Activated CD8-positive, alpha-beta T cell treated with anti-CD3 and anti-CD28 coated beads for 36 hours (primary cell): ENCODE results near the gene SLC35B2. TPM values are rescaled to one million over a fixed set of nuclear protein-coding genes. Genes with fewer than 3 reads are reported as not detected.

Experiments
- ATAC-seq: fragments of 200-7000 bp; cut with Tn5 transposase; one replicate; pipeline ENCODE4 v1.10.0; 2021; ENCODE audit warnings: mild to moderate bottlenecking, moderate library complexity
- CTCF ChIA-PET: fragments of 350-600 bp; sonication (Branson Sonifier 250); formaldehyde crosslinking; loops from one replicate; lab custom pipeline; 2021; ENCODE audit warnings: antibody characterized with exemption; lab: Charles Lee
- POLR2A ChIA-PET: fragments of 350-600 bp; sonication (Branson Sonifier 250); formaldehyde crosslinking; loops from one replicate; lab custom pipeline; 2021; ENCODE audit warnings: antibody characterized with exemption; lab: Charles Lee
- DNase-seq: peaks from one replicate; pipeline ENCODE4 v3.0.0-alpha.2; 2020
- H3K27ac Mint-ChIP-seq: one replicate; pipeline ENCODE4 v1.8.0; 2021; ENCODE audit warnings: mild to moderate bottlenecking, mixed read lengths
- H3K27me3 Mint-ChIP-seq: one replicate; pipeline ENCODE4 v1.8.0; 2021; ENCODE audit warnings: mixed read lengths
- H3K36me3 Mint-ChIP-seq: one replicate; pipeline ENCODE4 v1.8.0; 2021; ENCODE audit warnings: low read depth, mixed read lengths
- H3K4me1 Mint-ChIP-seq: one replicate; pipeline ENCODE4 v1.8.0; 2021; ENCODE audit warnings: low read depth, mixed read lengths
- H3K4me3 Mint-ChIP-seq: one replicate; pipeline ENCODE4 v1.8.0; 2021; ENCODE audit warnings: mild to moderate bottlenecking, moderate library complexity, mixed read lengths
- H3K9me3 Mint-ChIP-seq: one replicate; pipeline ENCODE4 v1.8.0; 2021; ENCODE audit warnings: mixed read lengths
- CTCF ChIP-seq: fragments of 200-600 bp; IDR thresholded peaks from one replicate; pipeline ENCODE4 v1.8.0; 2022; ENCODE audit warnings: antibody characterized with exemption, mild to moderate bottlenecking
- intact Hi-C: fragments of 100-400 bp; cut with micrococcal nuclease; formaldehyde crosslinking; loops from one replicate; pipeline ENCODE4 v1.10.0; 2022
- total RNA-seq, 2 experiments: library from RNA; stranded (reverse); gene quantifications; one replicate each; pipeline ENCODE4 v1.2.3, GENCODE V29; 2021

SLC35B2 gene
- total RNA-seq, 2 experiments from 2014 or later, result 15.4 to 16.7 TPM

DNA sequence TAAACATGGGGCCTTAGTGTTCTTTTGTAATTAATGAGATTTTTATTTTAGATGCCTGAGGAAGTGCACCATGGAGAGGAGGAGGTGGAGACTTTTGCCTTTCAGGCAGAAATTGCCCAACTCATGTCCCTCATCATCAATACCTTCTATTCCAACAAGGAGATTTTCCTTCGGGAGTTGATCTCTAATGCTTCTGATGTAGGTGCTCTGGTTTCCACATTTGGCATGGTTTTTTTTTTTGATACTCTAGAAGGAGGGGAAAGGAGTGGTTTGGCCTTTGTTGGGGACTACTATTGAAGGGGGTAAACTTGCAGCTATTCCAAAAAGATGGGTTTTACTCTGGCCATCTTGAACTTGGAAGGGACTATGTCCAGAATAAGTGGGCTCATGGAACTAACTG is 8.7 kb downstream of the SLC35B2 start:
- no peaks in the 10 kb centered on the region for H3K9me3 Mint-ChIP-seq

DNA sequence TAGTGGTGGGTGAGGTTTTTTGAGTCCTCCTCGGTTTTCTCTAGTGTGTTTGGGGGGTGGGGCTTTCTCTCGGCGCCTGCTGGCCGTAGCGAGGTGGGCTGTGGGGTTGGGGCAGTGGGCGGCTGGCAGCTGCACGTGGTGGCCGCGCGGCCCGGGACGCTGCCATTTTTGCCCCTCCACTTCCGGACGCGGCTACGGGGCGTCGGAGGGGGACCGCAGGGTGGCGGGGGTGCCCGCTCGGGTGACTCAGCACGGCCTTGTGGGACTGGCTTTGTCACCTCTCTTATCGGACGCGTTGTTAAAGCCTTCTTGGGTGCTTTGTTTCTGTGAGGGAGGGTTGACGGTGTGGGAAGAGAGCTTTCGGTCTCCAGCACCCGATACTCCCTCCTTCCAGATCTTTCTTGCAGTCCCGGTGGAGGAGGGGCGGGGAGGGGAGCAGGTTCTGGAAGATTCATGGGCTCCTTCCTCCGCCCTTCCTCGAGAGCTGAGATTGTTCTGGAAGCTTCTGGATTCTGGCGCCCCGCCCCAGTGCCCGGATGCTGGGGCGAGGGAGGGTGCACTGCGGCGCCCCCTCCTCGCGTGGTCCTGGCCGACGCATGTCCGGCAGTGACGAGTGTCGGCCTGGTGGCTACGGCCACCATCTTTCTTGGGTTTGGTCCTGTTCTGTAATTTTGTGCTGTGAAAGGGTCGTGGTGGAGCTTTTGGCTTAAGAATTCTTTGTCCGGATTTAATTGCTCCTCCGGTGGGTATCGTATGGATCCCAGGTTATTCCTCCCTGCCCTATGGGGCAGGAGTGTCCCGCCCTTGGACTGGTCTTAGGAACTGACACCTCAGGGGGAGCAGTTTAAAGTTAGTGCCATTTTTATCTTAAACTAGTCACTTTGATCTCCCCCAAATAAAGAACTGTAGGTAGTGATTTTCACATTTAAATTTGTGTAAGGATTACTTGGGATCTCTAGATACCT is 9.7 kb downstream of the SLC35B2 start:
- H3K4me3 Mint-ChIP-seq, result peak overlapping the region; percentile 100
- peaks cover 60% of the 10 kb centered on the region for H3K36me3 Mint-ChIP-seq
- intact Hi-C loops, result no loop called here
- TF ChIP-seq CTCF, result no peak
- ChIA-PET CTCF (interaction anchor here (0.8 to 7.3 kb wide), 7 partner anchors 10 to 79 kb away, joined by 3 to 47 read pairs (median 4); partner anchors contain the start of gene SLC35B2), POLR2A (interaction anchor here (0.7 to 10.9 kb wide), 38 partner anchors 9 to 1463 kb away, joined by 3 to 486 read pairs (median 5); partner anchors contain the start of genes AARS2, MRPL14, NFKBIE and POLR1C)
- peak overlapping the region; percentile 100 for H3K27ac Mint-ChIP-seq
- H3K9me3 Mint-ChIP-seq, result no peaks in the 10 kb centered on the region
- ATAC-seq, result peak; percentile 47
- peaks cover 3% of the 10 kb centered on the region for H3K27me3 Mint-ChIP-seq
- peak; percentile 91 for DNase-seq
- peaks cover 44% of the 10 kb centered on the region for H3K4me1 Mint-ChIP-seq

More for the DNA sequence above, 8.7 kb downstream of the SLC35B2 start:
- H3K4me3 Mint-ChIP-seq, result peak overlapping the region; percentile 100
- intact Hi-C loops, result no loop called here
- peak overlapping the region; percentile 100 for H3K27ac Mint-ChIP-seq
- CTCF ChIA-PET, result interaction anchor here (0.8 to 7.3 kb wide), 3 partner anchors 9 to 76 kb away, joined by 3 to 47 read pairs (median 38); partner anchors contain the start of gene SLC35B2
- peaks cover 3% of the 10 kb centered on the region for H3K27me3 Mint-ChIP-seq
- POLR2A ChIA-PET, result interaction anchor here (1.0 to 10.9 kb wide), 11 partner anchors 10 to 125 kb away, joined by 3 to 486 read pairs (median 13); partner anchors contain the start of genes NFKBIE, SLC29A1, SLC35B2 and TMEM151B
- H3K4me1 Mint-ChIP-seq, result peaks cover 53% of the 10 kb centered on the region
- no peak for ATAC-seq
- DNase-seq, result no peak
- H3K36me3 Mint-ChIP-seq, result peaks cover 70% of the 10 kb centered on the region
- no peak for TF ChIP-seq CTCF

DNA sequence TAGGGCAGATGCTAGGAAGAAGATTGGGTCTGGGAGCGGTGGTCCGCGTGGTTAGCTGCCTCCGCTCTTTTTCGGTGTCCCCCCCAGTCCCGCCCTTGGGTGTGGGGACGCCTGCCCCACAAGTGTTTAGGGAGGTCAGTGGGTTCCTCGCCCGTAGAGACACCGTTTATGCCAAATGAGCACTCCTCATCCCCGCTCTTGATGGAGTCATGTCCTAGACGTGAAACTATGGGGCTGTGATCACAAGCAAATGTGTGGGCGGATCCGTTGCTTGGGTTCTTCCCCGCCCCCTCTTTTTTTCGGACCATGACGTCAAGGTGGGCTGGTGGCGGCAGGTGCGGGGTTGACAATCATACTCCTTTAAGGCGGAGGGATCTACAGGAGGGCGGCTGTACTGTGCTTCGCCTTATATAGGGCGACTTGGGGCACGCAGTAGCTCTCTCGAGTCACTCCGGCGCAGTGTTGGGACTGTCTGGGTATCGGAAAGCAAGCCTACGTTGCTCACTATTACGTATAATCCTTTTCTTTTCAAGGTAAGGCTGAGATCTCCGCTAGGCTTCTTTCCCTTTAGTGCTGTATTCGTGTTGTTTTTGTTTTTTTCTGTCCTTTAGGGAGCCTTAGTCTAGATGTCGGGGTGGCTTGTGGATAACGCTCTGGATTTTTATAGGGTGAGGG is 10.5 kb downstream of the SLC35B2 start, which contains the start of gene HSP90AB1:
Gene HSP90AB1 (plus strand): TSS at position 439 of the 675 bp plus-strand sequence. CDS start 1,529 bp downstream, outside the sequence.
- intact Hi-C loops, result no loop called here
- Mint-ChIP-seq H3K4me3 (peak within 1 kb of the TSS; percentile 100), H3K9me3 (no peaks in the 10 kb centered on the region), H3K27me3 (peaks cover 3% of the 10 kb centered on the region), H3K4me1 (peaks cover 39% of the 10 kb centered on the region), H3K27ac (peak within 1 kb of the TSS; percentile 100), H3K36me3 (peaks cover 52% of the 10 kb centered on the region)
- ChIA-PET POLR2A (interaction anchor here (0.6 to 10.9 kb wide), 36 partner anchors 9 to 1462 kb away, joined by 3 to 486 read pairs (median 5); partner anchors contain the start of genes CDC5L, MYMX, NFKBIE and SLC29A1), CTCF (interaction anchor here (1.0 to 7.3 kb wide), 9 partner anchors 11 to 78 kb away, joined by 3 to 47 read pairs (median 6); partner anchors contain the start of genes SLC29A1 and SLC35B2)
- DNase-seq (peak; percentile 99), ATAC-seq (peak; percentile 85)
- no peak for TF ChIP-seq CTCF

DNA sequence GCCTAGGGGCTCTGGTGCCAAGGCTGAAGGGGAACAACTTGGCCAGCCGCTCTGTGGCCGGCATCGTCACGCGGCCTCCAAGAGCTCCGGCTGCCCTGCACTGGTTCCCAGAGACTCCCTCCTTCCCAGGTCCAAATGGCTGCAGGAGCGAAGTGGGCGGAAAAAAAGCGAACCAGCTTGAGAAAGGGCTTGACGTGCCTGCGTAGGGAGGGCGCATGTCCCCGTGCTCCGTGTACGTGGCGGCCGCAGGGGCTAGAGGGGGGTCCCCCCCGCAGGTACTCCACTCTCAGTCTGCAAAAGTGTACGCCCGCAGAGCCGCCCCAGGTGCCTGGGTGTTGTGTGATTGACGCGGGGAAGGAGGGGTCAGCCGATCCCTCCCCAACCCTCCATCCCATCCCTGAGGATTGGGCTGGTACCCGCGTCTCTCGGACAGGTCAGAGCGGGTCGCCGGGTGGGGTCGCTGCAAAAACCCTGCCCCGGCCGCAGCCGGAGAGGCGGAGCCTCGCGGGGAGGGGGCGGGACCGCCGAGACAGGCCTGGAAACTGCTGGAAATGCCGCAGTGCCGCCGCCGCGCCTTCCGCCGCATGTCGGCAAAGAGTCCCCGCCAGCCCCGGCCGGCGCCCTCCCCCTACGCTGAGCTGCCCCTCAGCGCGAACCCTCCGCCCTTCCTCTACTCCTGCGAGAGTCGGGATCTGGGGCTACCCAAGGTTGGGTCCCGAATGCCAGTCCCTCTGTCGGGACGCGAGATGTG is 11.2 kb downstream of the SLC35B2 start:
- Mint-ChIP-seq H3K36me3 (peaks cover 45% of the 10 kb centered on the region), H3K27me3 (peaks cover 3% of the 10 kb centered on the region), H3K9me3 (no peaks in the 10 kb centered on the region), H3K4me1 (peaks cover 33% of the 10 kb centered on the region), H3K27ac (peak overlapping the region; percentile 100), H3K4me3 (peak overlapping the region; percentile 100)
- ATAC-seq (peak; percentile 57), DNase-seq (peak; percentile 89)
- POLR2A ChIA-PET, result interaction anchor here (0.6 to 10.9 kb wide), 30 partner anchors 8 to 1462 kb away, joined by 3 to 486 read pairs (median 5); partner anchors contain the start of genes CDC5L, MYMX, NFKBIE and SLC29A1
- intact Hi-C loops, result no loop called here
- CTCF ChIA-PET, result interaction anchor here (1.0 to 7.3 kb wide), 11 partner anchors 11 to 150 kb away, joined by 3 to 47 read pairs (median 6); partner anchors contain the start of genes AARS2, SLC29A1 and SLC35B2
- no peak for TF ChIP-seq CTCF
